Peyer's patch (tissue), 4 donors: ENCODE measurements around the gene PDGFC. TPM values are rescaled to one million over a fixed set of nuclear protein-coding genes. Genes with fewer than 3 reads are reported as not detected.

Source experiments
- DNase-seq, 3 donors: peaks; one replicate each; pipeline ENCODE4 v3.0.0-alpha.2; 2017 to 2019
- H3K27ac ChIP-seq, 4 donors: fragments of 200-600 bp; sonication (generic); one replicate each; pipeline ENCODE4 v1.5.1; 2016 to 2019
- H3K27me3 ChIP-seq, 2 donors: fragments of 200-600 bp; sonication (generic); one replicate each; pipeline ENCODE4 v1.5.1; 2019
- H3K36me3 ChIP-seq, 3 donors: fragments of 200-600 bp; sonication (generic); one replicate each; pipeline ENCODE4 v1.5.1; 2016 to 2019
- H3K4me1 ChIP-seq, 4 donors: fragments of 200-600 bp; sonication (generic); one replicate each; pipeline ENCODE4 v1.5.1; 2016 to 2019
- H3K4me3 ChIP-seq, 4 donors: fragments of 200-600 bp; sonication (generic); 1 replicate in 3 of 4; 2 replicates in 1 of 4; pipeline ENCODE4 v1.5.1; 2016 to 2019; ENCODE audit warnings: mild to moderate bottlenecking in 1 of 4
- H3K9me3 ChIP-seq, 4 donors: fragments of 200-600 bp; sonication (generic); one replicate each; pipeline ENCODE4 v1.5.1; 2016 to 2019; ENCODE audit warnings: mild to moderate bottlenecking in 1 of 4
- CTCF ChIP-seq, 6 experiments: fragments of 450-650 bp in 4 of 6; fragments of 200-600 bp in 2 of 6; sonication (generic) in 1 of 6; IDR thresholded peaks; one replicate each; pipeline ENCODE4 v1.5.1; 2017 to 2019; ENCODE audit warnings: antibody characterized with exemption in 6 of 6, mild to moderate bottlenecking in 3 of 6, moderate library complexity in 1 of 6
- POLR2A ChIP-seq, 2 donors: fragments of 450-650 bp; IDR thresholded peaks; one replicate each; pipeline ENCODE4 v1.5.1; 2017; ENCODE audit warnings: antibody characterized with exemption in 2 of 2, mild to moderate bottlenecking in 2 of 2, moderate library complexity in 2 of 2
- total RNA-seq, 4 donors: library from RNA; depleted of rRNA; stranded (reverse); fragments of >200 nt; gene quantifications; one replicate each; pipeline ENCODE4 v1.1.0, GENCODE V29; 2016

Gene PDGFC
- 10 to 100 TPM in 2 of 4 donors, 1 to 10 TPM in 2; 4.4 to 17.3 (median 11.5) TPM for total RNA-seq

- Histone ChIP-seq H3K4me1 (peaks cover 0 to 22% (median 0%) of the 10 kb centered on the region in 4 donors), H3K9me3 (no peaks in the 10 kb centered on the region), H3K27ac (peak within 1 kb of the TSS; percentile 67 to 89 (median 81)), H3K36me3 (no peaks in the 10 kb centered on the region), H3K27me3 (no peaks in the 10 kb centered on the region), H3K4me3 (peak within 1 kb of the TSS; percentile 44 to 93 (median 70))
- TF ChIP-seq CTCF (IDR thresholded peaks at IDR 0.05) (peak in 3 of 6 experiments; percentile 16 to 46 (median 46)), POLR2A (IDR thresholded peaks at IDR 0.05) (peak in 1 of 2 donors; percentile 22)
- peak in 2 of 3 donors; percentile 70 to 78 for DNase-seq
Measured at GRCh38 chr4:156971676-156972378, at the start of gene PDGFC. Gene PDGFC, minus strand, starts transcription at chr4:156971799. Its CDS starts 896 bp downstream, at chr4:156970903.

GRCh38 chr4:157020882-157021281 lies 49.3 kb upstream of the PDGFC start:
- H3K4me1 ChIP-seq = no peaks in the 10 kb centered on the region
- no peak for DNase-seq
- no peak overlapping the region for H3K4me3 ChIP-seq
- no peak overlapping the region for H3K27ac ChIP-seq
- no peaks in the 10 kb centered on the region for H3K27me3 ChIP-seq
- TF ChIP-seq CTCF (IDR thresholded peaks at IDR 0.05) = no peak
- no peak for TF ChIP-seq POLR2A (IDR thresholded peaks at IDR 0.05)
- no peaks in the 10 kb centered on the region for H3K36me3 ChIP-seq
- H3K9me3 ChIP-seq = no peaks in the 10 kb centered on the region

- Histone ChIP-seq H3K27ac (no peak overlapping the region), H3K4me1 (no peaks in the 10 kb centered on the region), H3K27me3 (no peaks in the 10 kb centered on the region), H3K4me3 (no peak overlapping the region), H3K9me3 (no peaks in the 10 kb centered on the region), H3K36me3 (no peaks in the 10 kb centered on the region)
- no peak for DNase-seq
- TF ChIP-seq CTCF (IDR thresholded peaks at IDR 0.05) (no peak), POLR2A (IDR thresholded peaks at IDR 0.05) (no peak)
Measured at GRCh38 chr4:157018920-157019490, 47.4 kb upstream of the PDGFC start.

GRCh38 chr4:157014621-157015591 lies 43.3 kb upstream of the PDGFC start:
- Histone ChIP-seq H3K27ac (no peak overlapping the region), H3K4me3 (no peak overlapping the region), H3K9me3 (no peaks in the 10 kb centered on the region), H3K27me3 (no peaks in the 10 kb centered on the region), H3K4me1 (no peaks in the 10 kb centered on the region), H3K36me3 (no peaks in the 10 kb centered on the region)
- DNase-seq = no peak
- TF ChIP-seq CTCF (IDR thresholded peaks at IDR 0.05) (no peak), POLR2A (IDR thresholded peaks at IDR 0.05) (no peak)

GRCh38 chr4:157013656-157014055 lies 42.1 kb upstream of the PDGFC start:
- H3K9me3 ChIP-seq = no peaks in the 10 kb centered on the region
- no peak for TF ChIP-seq POLR2A (IDR thresholded peaks at IDR 0.05)
- no peak for TF ChIP-seq CTCF (IDR thresholded peaks at IDR 0.05)
- H3K27ac ChIP-seq = no peak overlapping the region
- H3K4me3 ChIP-seq = no peak overlapping the region
- H3K36me3 ChIP-seq = no peaks in the 10 kb centered on the region
- DNase-seq = no peak
- no peaks in the 10 kb centered on the region for H3K4me1 ChIP-seq
- H3K27me3 ChIP-seq = no peaks in the 10 kb centered on the region
